Astrocyte (in vitro differentiated cells and primary cell): ENCODE results near the gene RTEL1. TPM values are rescaled to one million over a fixed set of nuclear protein-coding genes. Genes with fewer than 3 reads are reported as not detected.

ENCODE experiments used
- DNase-seq: peaks from one replicate; pipeline ENCODE4 v3.0.0-alpha.2; 2010; ENCODE audit warnings: low read depth
- FAIRE-seq: peaks from 2 replicates; lab custom pipeline; 2011; peaks lifted over from hg19 to GRCh38; lab: Jason Lieb, UNC
- H2AFZ ChIP-seq: 2 replicates; pipeline ENCODE4 v1.6.0; 2012; ENCODE audit warnings: low read depth, low read length, inconsistent platforms
- H3K27ac ChIP-seq: 2 replicates; pipeline ENCODE4 v1.5.1; 2011; ENCODE audit warnings: low read depth, low read length, inconsistent platforms
- H3K27me3 ChIP-seq: 2 replicates; pipeline ENCODE4 v1.6.0; 2011; ENCODE audit warnings: low read length, inconsistent platforms; ENCODE audit not compliant: insufficient read depth
- H3K36me3 ChIP-seq: 2 replicates; pipeline ENCODE4 v1.5.1; 2011; ENCODE audit warnings: low read length, inconsistent platforms; ENCODE audit not compliant: insufficient read depth
- H3K4me1 ChIP-seq: 2 replicates; pipeline ENCODE4 v1.5.1; 2011; ENCODE audit warnings: low read length, inconsistent platforms; ENCODE audit not compliant: insufficient read depth
- H3K4me2 ChIP-seq: 2 replicates; pipeline ENCODE4 v1.6.0; 2012; ENCODE audit warnings: low read length, inconsistent platforms
- H3K4me3 ChIP-seq: 2 replicates; pipeline ENCODE4 v1.5.1; 2011; ENCODE audit warnings: low read depth, mild to moderate bottlenecking, low read length, inconsistent platforms; ENCODE audit not compliant: insufficient read depth
- H3K79me2 ChIP-seq: 2 replicates; pipeline ENCODE4 v1.6.0; 2012; ENCODE audit warnings: mild to moderate bottlenecking, low read length, inconsistent platforms; ENCODE audit not compliant: insufficient read depth
- H3K9ac ChIP-seq: 2 replicates; pipeline ENCODE4 v1.6.0; 2012; ENCODE audit warnings: mild to moderate bottlenecking, low read length, inconsistent platforms
- H3K9me3 ChIP-seq: 2 replicates; pipeline ENCODE4 v1.5.1; 2012; ENCODE audit warnings: low read depth, mild to moderate bottlenecking, low read length, inconsistent platforms; ENCODE audit not compliant: insufficient read depth
- H4K20me1 ChIP-seq: 2 replicates; pipeline ENCODE4 v1.6.0; 2012; ENCODE audit warnings: low read length, inconsistent platforms; ENCODE audit not compliant: insufficient read depth
- H3K27ac Mint-ChIP-seq: one replicate; pipeline ENCODE4 v1.8.0; 2021; ENCODE audit warnings: mild to moderate bottlenecking, mixed read lengths; ENCODE audit not compliant: unreplicated experiment
- H3K27me3 Mint-ChIP-seq: one replicate; pipeline ENCODE4 v1.8.0; 2021; ENCODE audit warnings: low read depth, mixed read lengths; ENCODE audit not compliant: unreplicated experiment
- H3K36me3 Mint-ChIP-seq: one replicate; pipeline ENCODE4 v1.8.0; 2021; ENCODE audit warnings: low read depth, mixed read lengths; ENCODE audit not compliant: unreplicated experiment
- H3K4me1 Mint-ChIP-seq: one replicate; pipeline ENCODE4 v1.8.0; 2021; ENCODE audit warnings: low read depth, mixed read lengths; ENCODE audit not compliant: unreplicated experiment
- H3K4me3 Mint-ChIP-seq: one replicate; pipeline ENCODE4 v1.8.0; 2021; ENCODE audit warnings: mild to moderate bottlenecking, moderate library complexity, mixed read lengths; ENCODE audit not compliant: unreplicated experiment
- H3K9me3 Mint-ChIP-seq: one replicate; pipeline ENCODE4 v1.8.0; 2021; ENCODE audit warnings: mild to moderate bottlenecking, mixed read lengths; ENCODE audit not compliant: unreplicated experiment
- CTCF ChIP-seq: IDR thresholded peaks from 2 replicates; pipeline ENCODE4 v1.5.1; 2011; ENCODE audit warnings: low read depth, mild to moderate bottlenecking, inconsistent platforms, low read length, moderate library complexity; ENCODE audit not compliant: insufficient read depth
- EZH2 ChIP-seq: IDR thresholded peaks from 2 replicates; pipeline ENCODE4 v1.6.1; 2012; ENCODE audit warnings: mild to moderate bottlenecking, low read length, inconsistent platforms; ENCODE audit not compliant: insufficient read depth
- total RNA-seq: library from RNA; stranded (reverse); gene quantifications from 2 replicates; pipeline ENCODE4 v1.2.1, GENCODE V29; 2021

Gene RTEL1
- total RNA-seq, 1 donor from 2014 or later: 15.5 TPM

- peaks cover 40% of the 10 kb centered on the region for H3K4me1 ChIP-seq
- Mint-ChIP-seq H3K27me3 (no peaks in the 10 kb centered on the region), H3K9me3 (peaks cover 2% of the 10 kb centered on the region), H3K27ac (peak overlapping the region; percentile 4), H3K36me3 (peaks cover 5% of the 10 kb centered on the region), H3K4me1 (peaks cover 8% of the 10 kb centered on the region), H3K4me3 (peak overlapping the region; percentile 9)
- H3K79me2 ChIP-seq: no peaks in the 10 kb centered on the region
- no peaks in the 10 kb centered on the region for H3K9me3 ChIP-seq
- no peak overlapping the region for H2AFZ ChIP-seq
- peak; percentile 97 for DNase-seq
- no peaks in the 10 kb centered on the region for H3K27me3 ChIP-seq
- peak overlapping the region; percentile 58 for H3K4me2 ChIP-seq
- H3K4me3 ChIP-seq: no peak overlapping the region
- no peaks in the 10 kb centered on the region for H4K20me1 ChIP-seq
- H3K27ac ChIP-seq: peak overlapping the region; percentile 75
- FAIRE-seq: peak; percentile 100
- peak overlapping the region; percentile 14 for H3K9ac ChIP-seq
- peaks cover 3% of the 10 kb centered on the region for H3K36me3 ChIP-seq
- TF ChIP-seq CTCF (no peak), EZH2 (no peak)
Observed at GRCh38 chr20:63682384-63683139, 24.4 kb downstream of the RTEL1 start.

- DNase-seq: no peak
- TF ChIP-seq CTCF: no peak
- no peak for TF ChIP-seq EZH2
- Histone ChIP-seq H3K4me2 (no peak overlapping the region), H3K4me1 (peaks cover 41% of the 10 kb centered on the region), H4K20me1 (no peaks in the 10 kb centered on the region), H3K27me3 (no peaks in the 10 kb centered on the region), H3K9ac (no peak overlapping the region), H3K27ac (no peak overlapping the region), H3K4me3 (no peak overlapping the region), H2AFZ (no peak overlapping the region), H3K79me2 (no peaks in the 10 kb centered on the region), H3K36me3 (no peaks in the 10 kb centered on the region), H3K9me3 (no peaks in the 10 kb centered on the region)
- no peaks in the 10 kb centered on the region for H3K27me3 Mint-ChIP-seq
- no peak overlapping the region for H3K4me3 Mint-ChIP-seq
- peaks cover 8% of the 10 kb centered on the region for H3K4me1 Mint-ChIP-seq
- H3K36me3 Mint-ChIP-seq: no peaks in the 10 kb centered on the region
- no peak for FAIRE-seq
- no peak overlapping the region for H3K27ac Mint-ChIP-seq
- H3K9me3 Mint-ChIP-seq: peaks cover 2% of the 10 kb centered on the region
Observed at GRCh38 chr20:63685269-63686026, 27.3 kb downstream of the RTEL1 start.
